ENCODE results near the gene DAB2IP. TPM values are rescaled to one million over a fixed set of nuclear protein-coding genes. Genes with fewer than 3 reads are reported as not detected.

The DAB2IP gene
- total and polyA plus RNA-seq, 4 donors: 2.3 to 13.1 (median 5.4) TPM

Other genes starting within 250 kb of the DAB2IP start
- gene GGTA1, start 151.8 kb upstream of the DAB2IP start, total RNA-seq: 1 to 10 TPM; 2.4 to 3.3 TPM
- gene GGTA1, start 151.8 kb upstream of the DAB2IP start, polyA plus RNA-seq: 1 to 10 TPM; 2.5 to 3.1 TPM

All from liver (tissue), 4 donors.